ENCODE measurements around the gene SLC25A47.
A peak's percentile ranks its signal among the peaks of the same experiment; 100 is the strongest.
"Not testable (repeated sequence)": the region's sequence is repeated elsewhere in the genome, so short reads cannot be mapped to it uniquely, and the experiment has no call there.

SLC25A47 gene

DNA sequence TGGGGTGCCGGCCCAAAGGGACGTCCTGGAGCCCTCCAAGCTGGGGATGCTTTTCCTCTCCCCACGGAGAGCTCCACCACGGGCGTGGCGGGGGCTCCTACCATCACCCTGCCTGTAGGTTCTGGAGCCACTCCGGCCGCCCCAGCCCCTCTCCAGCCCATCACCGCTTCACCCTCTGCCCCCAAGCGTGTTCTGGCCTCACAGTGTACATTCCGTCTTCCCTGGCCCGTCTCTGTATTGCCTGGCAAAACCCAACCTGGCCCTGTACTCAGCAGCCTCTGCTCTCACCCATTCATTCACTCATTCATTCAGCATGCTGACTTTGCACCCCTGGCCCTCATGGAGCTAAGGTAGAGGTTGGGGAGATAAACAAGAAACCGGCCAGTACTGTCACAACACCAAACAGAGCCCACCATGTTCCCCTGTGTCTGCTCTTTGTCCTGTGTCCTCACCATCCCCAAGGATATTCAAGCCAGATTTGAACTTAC is 37.2 kb upstream of the SLC25A47 start:
- H3K9me3 ChIP-seq (ENCODE audit: control insufficient read depth, insufficient read depth, low read length): no peaks in the 10 kb centered on the region
- peaks cover 2% of the 10 kb centered on the region; the same call in 1 of the 2 replicates for H3K36me3 ChIP-seq (ENCODE audit: insufficient read depth, low read length)
- H3K4me1 ChIP-seq (ENCODE audit: insufficient read depth, low read length): peaks cover 12% of the 10 kb centered on the region; the same call in 1 of the 2 replicates
- peak overlapping the region; percentile 84; the same call in 1 of the 2 replicates for H3K9ac ChIP-seq (ENCODE audit: low read depth, low read length)

DNA sequence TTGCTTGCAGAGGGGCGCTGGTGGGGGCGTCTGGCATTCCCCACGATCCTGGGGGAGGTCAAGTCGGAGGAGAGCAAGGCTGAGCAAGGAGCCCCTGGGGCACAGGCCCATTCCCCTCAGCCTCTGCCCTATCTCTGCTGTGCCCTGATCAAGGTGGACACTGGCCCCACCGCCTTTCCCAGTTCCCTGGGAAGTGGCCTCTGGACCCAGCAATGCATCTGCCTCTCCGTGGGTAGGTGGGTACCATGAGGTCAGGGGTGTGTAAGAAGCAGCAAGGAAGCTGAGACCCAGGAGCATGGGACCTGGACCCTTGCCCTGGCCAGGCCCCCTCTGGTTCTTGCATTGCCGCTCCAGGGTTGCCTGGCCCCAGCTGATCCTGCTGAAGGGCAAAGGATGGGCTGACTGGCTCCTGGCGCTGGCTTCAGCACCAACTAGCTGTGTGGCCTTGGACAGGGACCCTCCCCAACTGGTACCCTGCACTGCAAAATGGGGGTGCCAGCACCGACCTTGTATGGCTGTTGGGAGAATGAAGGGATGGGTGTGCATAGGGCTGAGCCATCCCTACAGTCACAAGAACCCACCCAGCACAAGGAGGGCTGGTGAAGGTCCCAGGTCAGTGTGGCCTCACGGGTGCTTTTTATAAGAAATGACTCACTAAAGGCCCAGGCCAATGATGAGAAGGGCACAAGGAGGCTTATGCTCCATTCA is 36.5 kb upstream of the SLC25A47 start:
- Histone ChIP-seq H3K9me3 (ENCODE audit: control insufficient read depth, insufficient read depth, low read length) (no peaks in the 10 kb centered on the region), H3K9ac (ENCODE audit: low read depth, low read length) (no peak overlapping the region), H3K4me1 (ENCODE audit: insufficient read depth, low read length) (peaks cover 12% of the 10 kb centered on the region; the same call in 1 of the 2 replicates)

DNA sequence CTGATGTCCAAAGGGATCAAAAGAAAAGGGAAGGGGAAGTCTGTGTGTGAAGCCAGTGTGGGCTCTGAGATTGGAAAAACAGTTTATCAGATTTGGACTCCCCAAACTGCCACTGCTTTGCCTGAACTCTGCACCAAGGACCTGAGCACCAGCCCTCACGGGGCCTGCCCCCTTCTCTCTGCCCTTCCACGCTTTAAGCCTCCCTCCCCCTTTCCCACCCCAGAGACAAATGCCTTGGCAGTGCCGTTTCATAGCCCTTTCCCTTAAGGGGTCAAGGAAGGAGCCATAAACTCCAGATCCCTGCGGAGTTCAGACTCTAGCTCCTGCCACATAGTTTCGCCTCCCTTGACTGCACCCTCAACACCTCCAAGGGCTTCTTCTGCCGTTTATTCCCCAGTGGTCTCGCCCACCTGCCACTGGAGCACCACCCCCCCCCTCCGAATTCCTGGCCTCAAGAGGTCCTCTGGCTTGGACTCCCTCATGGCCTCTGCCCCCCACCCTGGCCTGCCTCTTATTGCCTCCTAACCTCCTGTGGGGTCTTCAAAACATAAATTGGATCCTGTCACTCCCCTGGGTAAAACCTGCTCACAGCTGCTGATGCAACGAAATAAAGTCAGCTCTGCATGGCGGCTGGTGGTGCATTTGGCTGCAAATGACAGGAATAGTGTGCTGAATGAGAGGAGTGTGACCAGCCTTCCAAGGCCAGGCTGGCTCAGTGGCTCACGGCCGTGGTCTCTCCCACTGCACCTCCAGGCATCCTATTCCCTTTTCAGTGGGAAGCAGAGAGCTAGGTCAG is 35.7 kb upstream of the SLC25A47 start:
- peaks cover 4% of the 10 kb centered on the region; the same call in 1 of the 2 replicates for H3K36me3 ChIP-seq (ENCODE audit: insufficient read depth, low read length)
- peaks cover 12% of the 10 kb centered on the region; the same call in 1 of the 2 replicates for H3K4me1 ChIP-seq (ENCODE audit: insufficient read depth, low read length)
- no peaks in the 10 kb centered on the region for H3K9me3 ChIP-seq (ENCODE audit: control insufficient read depth, insufficient read depth, low read length)
- no peak overlapping the region for H3K9ac ChIP-seq (ENCODE audit: low read depth, low read length)

More for the DNA sequence above, 36.5 kb upstream of the SLC25A47 start:
- H3K36me3 ChIP-seq (ENCODE audit: insufficient read depth, low read length): peaks cover 4% of the 10 kb centered on the region; the same call in 1 of the 2 replicates

DNA sequence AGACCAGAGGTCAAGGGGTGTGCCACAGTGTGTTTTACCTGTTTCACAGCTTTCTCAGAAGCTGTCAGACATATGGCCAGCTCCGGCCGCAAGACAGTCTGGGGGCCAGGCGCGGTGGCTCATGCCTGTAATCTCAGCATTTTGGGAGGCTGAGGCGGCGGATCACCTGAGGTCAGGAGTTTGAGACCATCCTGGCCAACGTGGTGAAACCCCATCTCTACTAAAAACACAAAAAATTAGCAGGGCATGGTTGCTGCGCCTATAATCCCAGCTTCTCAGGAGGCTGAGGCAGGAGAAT is 35.2 kb upstream of the SLC25A47 start:
- H3K36me3 ChIP-seq (ENCODE audit: insufficient read depth, low read length); H3K9ac ChIP-seq (ENCODE audit: low read depth, low read length); H3K9me3 ChIP-seq (ENCODE audit: control insufficient read depth, insufficient read depth, low read length): not testable (repeated sequence)
- H3K4me1 ChIP-seq (ENCODE audit: insufficient read depth, low read length): peaks cover 12% of the 10 kb centered on the region; the same call in 1 of the 2 replicates

DNA sequence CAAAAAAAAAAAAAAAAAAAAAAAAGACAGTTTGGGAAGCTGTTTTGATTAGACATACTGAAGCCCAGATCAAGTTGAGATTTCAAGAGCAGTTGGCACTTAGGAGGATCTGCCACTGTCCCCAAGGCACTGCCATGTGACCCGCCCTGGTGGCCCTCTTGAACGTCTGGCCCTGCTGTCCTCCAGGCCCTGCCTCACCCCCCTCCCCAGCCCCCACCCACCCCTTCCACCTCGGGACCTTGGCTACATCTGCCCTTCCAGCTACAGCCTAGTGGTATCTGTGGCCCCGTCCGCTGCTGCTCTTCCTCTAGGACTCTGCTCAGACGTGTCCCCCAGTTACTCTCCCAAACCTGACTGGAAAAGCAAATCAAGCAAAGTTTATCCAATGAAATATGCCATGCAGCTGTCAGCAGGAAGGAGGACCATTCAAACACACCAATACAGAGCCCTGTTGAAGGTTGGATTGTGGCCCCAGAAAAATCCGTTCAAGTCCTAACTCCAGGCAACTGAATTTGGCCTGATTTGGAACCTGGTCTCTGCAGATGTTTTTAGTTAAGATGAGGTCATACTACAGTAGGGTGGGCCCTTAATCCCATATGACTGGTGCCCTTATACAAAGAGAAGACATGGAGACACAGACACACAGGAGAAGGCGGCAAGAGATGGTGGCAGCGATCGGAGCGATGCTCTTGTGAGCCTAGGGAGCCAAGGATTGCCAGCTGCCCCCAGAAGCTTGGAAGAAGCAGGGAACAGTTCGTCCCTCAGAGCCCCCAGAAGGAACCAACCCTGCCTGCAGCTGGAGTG is 34.6 kb upstream of the SLC25A47 start:
- H3K9ac ChIP-seq (ENCODE audit: low read depth, low read length): no peak overlapping the region
- no peaks in the 10 kb centered on the region for H3K9me3 ChIP-seq (ENCODE audit: control insufficient read depth, insufficient read depth, low read length)
- H3K4me1 ChIP-seq (ENCODE audit: insufficient read depth, low read length): peaks cover 12% of the 10 kb centered on the region; the same call in 1 of the 2 replicates

DNA sequence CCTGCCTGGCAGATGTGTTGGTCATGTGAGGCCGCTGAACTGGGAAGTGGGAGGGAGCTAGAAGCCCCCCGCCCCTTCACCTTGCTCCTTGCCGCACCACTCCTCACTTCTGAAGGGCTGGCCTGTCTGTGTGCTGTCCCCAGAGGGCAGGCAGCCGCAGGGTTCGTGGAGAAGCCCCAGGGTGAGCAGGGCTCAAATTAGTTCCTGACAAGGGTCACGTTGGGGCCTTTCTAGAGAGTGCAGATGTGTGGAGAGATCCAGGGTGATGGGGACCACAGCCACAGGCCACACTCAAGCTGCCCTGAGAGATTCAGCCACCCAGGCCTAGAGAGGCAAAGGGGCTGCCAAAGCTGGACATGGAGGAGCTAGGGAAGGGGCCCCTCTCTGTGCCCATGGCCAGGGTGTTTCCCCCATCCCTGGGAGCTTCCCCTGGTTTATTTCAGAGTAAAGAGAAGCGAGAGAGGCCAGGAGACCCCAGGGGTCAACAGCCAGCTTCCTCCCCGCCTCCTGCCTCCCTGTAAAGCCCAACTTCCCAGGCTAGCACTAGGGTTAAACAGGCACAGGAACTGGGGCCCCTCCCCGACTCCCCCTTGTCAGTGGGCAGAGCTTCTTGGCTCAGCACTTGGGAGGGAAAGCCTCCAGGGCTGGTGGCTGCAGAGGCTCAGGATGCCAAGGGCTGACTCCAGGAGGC is 33.1 kb upstream of the SLC25A47 start:
- H3K36me3 ChIP-seq (ENCODE audit: insufficient read depth, low read length): peaks cover 4% of the 10 kb centered on the region; the same call in 1 of the 2 replicates
- no peaks in the 10 kb centered on the region for H3K9me3 ChIP-seq (ENCODE audit: control insufficient read depth, insufficient read depth, low read length)
- H3K4me1 ChIP-seq (ENCODE audit: insufficient read depth, low read length): peaks cover 5% of the 10 kb centered on the region; the same call in 1 of the 2 replicates
- no peak overlapping the region for H3K9ac ChIP-seq (ENCODE audit: low read depth, low read length)

More for the DNA sequence above, 34.6 kb upstream of the SLC25A47 start:
- H3K36me3 ChIP-seq (ENCODE audit: insufficient read depth, low read length): peaks cover 4% of the 10 kb centered on the region; the same call in 1 of the 2 replicates

DNA sequence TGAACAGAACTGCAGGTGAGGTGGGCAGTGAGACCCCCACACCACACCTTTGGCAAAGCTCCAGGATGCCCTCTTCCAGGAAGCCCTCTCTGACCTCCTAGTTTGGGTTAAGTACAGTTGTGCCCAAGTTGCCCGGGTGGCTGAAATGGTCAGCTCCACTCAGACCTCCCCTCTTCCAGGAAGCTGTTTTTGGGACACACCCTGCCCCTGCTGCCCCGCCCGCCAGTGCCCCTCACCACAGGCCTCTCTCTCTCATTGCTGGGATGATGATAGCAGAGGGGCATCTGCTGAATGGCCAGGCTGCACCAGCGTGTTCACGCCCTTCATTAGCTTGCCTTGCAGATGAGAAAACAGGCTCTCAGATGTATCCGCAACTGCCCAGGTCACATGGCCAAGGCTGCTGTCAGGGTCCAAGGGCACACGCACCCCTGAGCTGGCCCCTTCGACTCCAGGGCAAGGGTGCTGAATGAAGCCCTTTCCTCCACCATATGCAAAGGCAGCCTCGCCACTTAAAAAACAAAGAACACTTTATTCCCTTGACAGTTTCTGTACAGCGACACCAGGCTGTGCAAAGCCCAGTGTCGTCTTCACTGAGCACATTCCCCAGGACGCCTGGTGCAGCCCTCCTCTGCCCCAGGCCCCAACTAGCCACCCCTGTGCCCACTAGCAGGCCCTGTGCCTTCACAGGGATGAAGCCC is 32.4 kb upstream of the SLC25A47 start:
- H3K36me3 ChIP-seq (ENCODE audit: insufficient read depth, low read length): peaks cover 4% of the 10 kb centered on the region; the same call in 1 of the 2 replicates
- peaks cover 5% of the 10 kb centered on the region; the same call in 1 of the 2 replicates for H3K4me1 ChIP-seq (ENCODE audit: insufficient read depth, low read length)
- H3K9me3 ChIP-seq (ENCODE audit: control insufficient read depth, insufficient read depth, low read length): no peaks in the 10 kb centered on the region
- no peak overlapping the region for H3K9ac ChIP-seq (ENCODE audit: low read depth, low read length)

DNA sequence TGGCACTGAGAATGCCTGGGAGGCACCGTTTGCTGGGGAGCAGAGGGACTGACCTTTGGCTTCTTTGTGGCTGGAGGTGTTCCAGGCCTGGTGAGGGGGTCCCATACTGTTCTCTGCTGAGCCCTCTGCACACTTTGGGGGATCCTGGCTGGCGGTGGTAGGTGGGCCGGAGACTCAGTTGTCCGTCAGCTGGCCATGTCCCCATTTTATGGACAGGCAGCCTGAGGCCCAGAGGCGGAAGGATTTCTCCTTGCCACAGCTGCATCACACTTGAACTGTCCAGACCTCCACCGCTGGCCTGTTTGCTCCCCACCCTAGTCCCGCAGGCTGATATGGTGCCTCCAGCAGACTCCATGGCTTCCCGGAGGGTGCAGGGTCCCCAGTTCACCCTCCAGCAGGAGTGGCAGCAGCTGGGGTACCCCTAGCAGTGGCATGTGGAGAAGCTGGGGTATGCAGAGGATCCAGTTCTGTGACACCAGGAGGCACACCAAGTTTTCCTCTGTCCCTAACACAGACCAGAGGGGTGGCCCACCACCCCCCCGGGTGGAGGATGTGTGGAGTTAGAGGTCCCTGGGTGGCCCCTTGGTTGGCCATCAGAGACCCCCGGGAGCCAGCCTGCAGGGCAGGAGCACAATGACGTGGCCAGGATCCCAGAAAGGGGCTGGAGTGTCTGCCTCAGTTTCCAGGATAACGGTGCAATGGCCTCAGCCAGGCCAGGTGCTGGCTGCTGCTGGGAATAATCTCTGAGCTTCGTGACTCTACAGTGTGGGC is 31.6 kb upstream of the SLC25A47 start:
- Histone ChIP-seq H3K36me3 (ENCODE audit: insufficient read depth, low read length) (peaks cover 4% of the 10 kb centered on the region; the same call in 1 of the 2 replicates), H3K9ac (ENCODE audit: low read depth, low read length) (no peak overlapping the region)

DNA sequence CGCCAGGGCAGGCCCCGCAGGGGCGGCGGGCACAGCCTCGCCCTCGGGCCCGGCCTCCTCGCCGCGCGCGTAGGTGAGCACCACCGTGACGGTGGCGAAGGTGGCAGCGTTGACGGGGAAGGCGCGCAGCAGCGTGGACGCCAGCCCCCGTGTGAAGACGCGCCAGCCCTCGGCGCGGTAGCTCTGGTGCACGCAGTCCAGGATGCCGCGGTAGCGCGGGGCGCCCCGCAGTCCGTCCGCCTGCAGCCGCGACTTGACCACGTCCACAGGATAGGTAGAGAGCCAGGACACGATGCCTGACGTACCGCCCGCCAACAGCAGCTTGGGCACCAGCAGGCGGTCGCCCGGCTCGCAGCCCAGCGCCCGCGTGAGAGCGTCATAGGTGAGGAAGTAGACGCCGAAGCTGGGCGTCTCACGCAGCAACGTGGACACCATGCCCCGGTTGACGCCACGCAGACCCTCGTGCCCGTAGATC is 30.8 kb upstream of the SLC25A47 start:
- Histone ChIP-seq H3K9ac (ENCODE audit: low read depth, low read length) (no peak overlapping the region), H3K36me3 (ENCODE audit: insufficient read depth, low read length) (peaks cover 4% of the 10 kb centered on the region; the same call in 1 of the 2 replicates), H3K9me3 (ENCODE audit: control insufficient read depth, insufficient read depth, low read length) (no peaks in the 10 kb centered on the region), H3K4me1 (ENCODE audit: insufficient read depth, low read length) (peaks cover 5% of the 10 kb centered on the region; the same call in 1 of the 2 replicates)

More for the DNA sequence above, 31.6 kb upstream of the SLC25A47 start:
- H3K9me3 ChIP-seq (ENCODE audit: control insufficient read depth, insufficient read depth, low read length): no peaks in the 10 kb centered on the region
- H3K4me1 ChIP-seq (ENCODE audit: insufficient read depth, low read length): peaks cover 5% of the 10 kb centered on the region; the same call in 1 of the 2 replicates

DNA sequence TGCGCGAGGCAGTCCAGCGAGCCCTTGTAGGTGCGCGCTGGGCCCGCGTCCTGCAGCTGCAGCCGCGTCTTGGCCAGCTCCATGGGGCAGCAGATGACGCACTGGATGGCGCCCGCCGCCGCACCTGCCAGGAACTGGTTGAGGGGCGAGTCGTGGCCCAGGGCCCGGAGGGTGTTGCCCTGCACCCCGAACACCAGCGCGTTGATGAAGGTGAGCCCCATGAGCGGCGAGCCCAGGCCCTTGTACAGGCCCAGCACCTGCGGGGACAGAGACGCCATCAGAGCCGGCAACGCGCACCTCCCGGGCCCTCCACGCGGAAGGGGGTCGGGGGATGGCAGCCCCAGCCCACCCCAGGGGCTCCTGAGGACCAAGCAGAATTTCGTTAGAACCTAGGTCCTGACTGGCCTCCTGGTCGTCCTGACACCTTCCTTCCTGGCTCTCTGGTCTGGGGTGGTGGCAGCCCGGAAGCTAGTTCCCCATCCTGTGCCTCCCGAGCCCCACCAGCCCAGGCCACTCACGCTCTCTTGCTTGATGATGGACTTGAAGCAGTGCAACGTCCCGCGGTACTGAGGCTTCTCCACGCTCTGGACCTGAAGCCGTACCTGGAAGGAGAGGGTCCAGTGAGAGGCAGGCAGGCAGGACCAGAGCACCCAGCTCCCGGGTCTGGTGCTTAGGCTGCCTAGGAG is 30.2 kb upstream of the SLC25A47 start:
- no peak overlapping the region for H3K9ac ChIP-seq (ENCODE audit: low read depth, low read length)
- peaks cover 4% of the 10 kb centered on the region; the same call in 1 of the 2 replicates for H3K36me3 ChIP-seq (ENCODE audit: insufficient read depth, low read length)
- peaks cover 5% of the 10 kb centered on the region; the same call in 1 of the 2 replicates for H3K4me1 ChIP-seq (ENCODE audit: insufficient read depth, low read length)
- no peaks in the 10 kb centered on the region for H3K9me3 ChIP-seq (ENCODE audit: control insufficient read depth, insufficient read depth, low read length)

DNA sequence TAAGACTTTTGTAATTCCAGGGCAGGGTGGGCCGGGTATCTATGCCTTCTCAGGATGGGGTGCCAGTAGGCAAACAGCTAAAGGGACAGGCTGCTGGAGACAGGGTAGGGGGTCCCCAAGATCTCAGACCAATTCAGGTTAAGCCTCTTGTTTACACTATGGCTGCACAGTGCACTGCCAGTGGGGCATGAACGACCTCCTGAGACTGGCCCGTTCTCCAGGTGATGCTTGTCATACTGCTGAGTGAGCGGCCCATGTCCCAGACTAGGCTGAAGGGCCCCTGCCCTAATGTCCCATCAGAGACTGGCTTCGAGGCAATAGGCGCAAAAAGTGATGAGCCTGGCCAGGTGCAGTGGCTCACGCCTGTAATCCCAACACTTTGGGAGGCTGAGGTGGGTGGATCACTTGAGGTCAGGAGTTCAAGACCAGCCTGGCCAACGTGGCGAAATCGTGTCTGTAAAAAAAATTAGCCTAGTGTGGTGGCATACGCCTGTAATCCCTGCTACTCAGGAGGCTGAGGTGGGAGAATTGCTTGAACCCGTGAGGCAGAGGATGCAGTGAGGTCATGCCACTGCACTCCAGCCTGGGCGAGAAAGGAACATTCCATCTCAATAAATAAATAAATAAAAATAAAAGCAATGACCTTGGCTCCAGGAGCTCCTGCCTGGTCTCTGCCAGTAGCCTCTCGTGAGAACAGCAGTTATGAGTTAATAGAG is 29.5 kb upstream of the SLC25A47 start:
- peaks cover 5% of the 10 kb centered on the region; the same call in 1 of the 2 replicates for H3K4me1 ChIP-seq (ENCODE audit: insufficient read depth, low read length)
- no peaks in the 10 kb centered on the region for H3K9me3 ChIP-seq (ENCODE audit: control insufficient read depth, insufficient read depth, low read length)
- H3K36me3 ChIP-seq (ENCODE audit: insufficient read depth, low read length): peaks cover 4% of the 10 kb centered on the region; the same call in 1 of the 2 replicates
- H3K9ac ChIP-seq (ENCODE audit: low read depth, low read length): no peak overlapping the region

Data from ES-I3 (cell line).